Measurements from ENCODE around the gene CYP21A2.

The CYP21A2 gene

GRCh38 chr6:32083812-32084768 is 45.9 kb downstream of the CYP21A2 start:
- DNase-seq = no peak

DNA sequence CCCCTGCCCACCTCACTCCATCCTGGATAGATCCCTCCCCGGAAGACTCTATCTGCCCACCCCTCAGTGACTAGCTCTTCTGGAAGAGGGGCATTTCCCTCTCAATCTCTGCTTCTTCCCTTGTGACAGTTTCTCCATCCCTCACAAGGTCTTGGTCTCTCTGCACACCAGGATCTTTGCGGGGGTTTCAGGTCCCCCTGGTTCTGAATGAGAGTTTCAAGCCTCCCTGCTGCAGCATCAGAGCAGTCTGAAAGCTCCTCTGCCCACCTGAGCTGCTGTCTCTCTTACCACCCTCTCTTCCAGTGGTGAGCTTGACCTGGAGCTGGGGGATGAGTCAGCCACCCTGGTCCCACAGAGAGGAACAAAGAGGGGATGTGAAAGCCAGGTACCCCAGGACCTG is 46.6 kb downstream of the CYP21A2 start:
- no peak for DNase-seq

DNA sequence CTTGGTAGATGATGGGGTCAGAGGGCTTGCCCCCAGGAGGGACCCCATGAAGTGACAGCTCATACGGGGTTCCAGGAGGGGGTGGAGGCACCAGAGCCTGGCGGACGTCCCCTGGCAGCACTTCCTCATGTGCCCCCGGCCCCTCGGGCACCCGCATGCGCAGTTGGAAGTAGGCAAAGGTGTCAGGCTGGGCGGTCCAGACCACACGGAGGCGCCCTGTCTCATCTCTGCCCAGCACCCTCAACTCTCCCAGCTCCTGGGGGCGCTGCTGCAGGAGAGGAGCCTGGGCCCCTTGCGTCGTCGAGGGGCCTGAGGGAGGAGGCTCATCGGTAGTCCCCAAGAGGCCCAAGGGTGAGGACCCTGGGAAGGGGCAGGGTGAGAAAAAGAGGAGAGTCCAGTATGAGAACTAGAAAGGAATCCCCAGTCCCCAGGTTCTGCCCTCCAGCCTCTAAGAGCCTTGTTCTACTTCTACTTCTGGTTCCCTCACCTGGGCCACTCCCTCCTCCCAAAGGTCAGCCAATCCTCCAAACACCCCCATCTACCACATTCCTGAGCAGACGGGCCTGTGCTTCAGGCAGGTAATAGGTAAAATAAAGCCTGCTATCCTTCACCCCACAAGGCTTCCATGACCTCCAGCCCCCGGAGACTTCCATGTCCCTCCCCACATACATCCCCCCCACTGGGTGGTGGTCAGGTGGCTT is 47.7 kb downstream of the CYP21A2 start:
- no peak for DNase-seq

DNA sequence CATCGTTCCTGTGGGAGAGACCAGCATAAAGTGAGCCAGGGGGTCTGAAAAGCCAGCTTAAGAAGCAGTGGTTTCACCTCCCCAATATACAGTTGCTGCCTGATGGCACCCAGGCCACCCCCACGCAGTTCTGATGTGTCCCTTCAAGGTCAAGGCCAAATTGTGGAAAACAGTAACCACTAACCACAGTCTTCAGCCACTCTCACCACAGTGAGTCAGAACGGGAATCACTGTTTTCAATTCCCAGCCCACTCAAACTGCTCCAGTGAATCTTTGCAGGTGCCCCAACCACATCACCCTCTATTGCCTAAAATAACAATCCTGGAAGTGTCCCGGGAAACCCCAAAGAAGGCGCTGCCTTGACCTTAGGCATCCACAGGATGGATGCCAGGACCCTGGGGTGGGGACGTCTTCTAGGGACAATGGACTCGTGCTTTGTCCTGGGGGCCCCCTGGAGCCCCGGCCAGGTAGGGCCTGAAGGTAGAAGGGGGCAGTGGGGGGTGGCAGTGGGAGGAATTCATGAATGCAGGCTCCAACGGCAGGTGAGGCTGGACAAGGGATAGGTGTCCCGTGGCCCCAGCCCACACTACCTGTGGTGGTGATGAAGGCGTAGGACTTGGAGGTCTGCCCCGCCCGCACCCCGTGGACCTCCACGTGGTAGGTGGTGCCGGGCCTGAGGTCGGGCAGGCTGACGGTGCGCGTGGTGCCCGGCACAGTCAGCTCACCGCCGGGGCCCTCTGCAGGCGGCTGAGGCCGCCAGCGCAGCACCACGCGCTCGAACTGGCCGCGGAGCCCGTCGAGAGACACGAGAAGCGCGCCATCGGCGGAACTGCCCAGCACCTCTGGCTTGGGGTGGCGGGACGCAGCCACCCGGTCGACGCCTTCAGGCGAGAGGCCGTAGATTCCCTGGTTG is 48.7 kb downstream of the CYP21A2 start:
- no peak for DNase-seq

DNA sequence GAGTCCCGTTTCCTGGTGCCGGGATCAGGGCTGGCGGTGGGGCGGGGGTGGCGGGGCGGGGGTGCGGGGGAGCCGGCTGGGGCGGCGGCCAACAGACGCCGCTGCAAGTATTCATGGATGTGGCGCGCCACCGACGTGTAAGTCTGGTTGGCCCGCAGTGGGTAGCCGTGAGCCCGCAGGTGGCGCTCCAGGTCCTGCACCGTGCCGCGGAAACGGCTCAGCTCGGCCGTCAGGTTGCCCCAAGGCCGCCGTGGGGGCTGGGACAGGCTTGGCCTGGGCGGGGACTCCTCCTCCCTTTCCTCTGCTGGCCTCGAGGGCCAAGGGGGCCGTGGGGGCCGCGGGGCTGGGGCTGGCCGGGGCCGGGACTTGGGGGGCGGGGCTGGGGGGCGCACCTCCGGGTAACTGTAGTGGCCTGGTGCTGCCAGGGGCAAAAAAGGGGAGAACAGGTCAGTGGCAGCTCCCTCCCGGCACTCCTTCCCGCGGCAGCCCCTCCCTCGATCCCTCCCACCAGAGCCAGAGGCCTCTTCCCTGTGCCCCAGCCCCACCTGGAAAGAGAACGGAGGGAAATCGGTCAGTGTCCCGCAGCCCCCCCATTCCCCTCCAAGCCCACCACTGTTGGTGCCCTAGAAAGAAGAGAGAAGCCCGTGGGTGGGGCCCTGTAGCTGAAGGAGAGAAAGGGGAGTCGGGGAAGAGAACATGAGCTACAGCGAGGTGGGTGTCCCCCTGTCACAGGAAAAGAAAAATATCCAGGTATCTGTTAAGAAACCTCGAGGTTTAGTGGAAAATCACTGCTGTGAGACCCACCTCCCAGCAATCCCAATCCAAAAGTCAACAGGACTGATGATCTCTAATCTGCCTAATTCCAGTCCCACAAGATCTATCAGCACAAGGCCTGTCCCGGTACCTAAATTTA is 49.6 kb downstream of the CYP21A2 start:
- DNase-seq = peak; percentile 64 to 68

DNA sequence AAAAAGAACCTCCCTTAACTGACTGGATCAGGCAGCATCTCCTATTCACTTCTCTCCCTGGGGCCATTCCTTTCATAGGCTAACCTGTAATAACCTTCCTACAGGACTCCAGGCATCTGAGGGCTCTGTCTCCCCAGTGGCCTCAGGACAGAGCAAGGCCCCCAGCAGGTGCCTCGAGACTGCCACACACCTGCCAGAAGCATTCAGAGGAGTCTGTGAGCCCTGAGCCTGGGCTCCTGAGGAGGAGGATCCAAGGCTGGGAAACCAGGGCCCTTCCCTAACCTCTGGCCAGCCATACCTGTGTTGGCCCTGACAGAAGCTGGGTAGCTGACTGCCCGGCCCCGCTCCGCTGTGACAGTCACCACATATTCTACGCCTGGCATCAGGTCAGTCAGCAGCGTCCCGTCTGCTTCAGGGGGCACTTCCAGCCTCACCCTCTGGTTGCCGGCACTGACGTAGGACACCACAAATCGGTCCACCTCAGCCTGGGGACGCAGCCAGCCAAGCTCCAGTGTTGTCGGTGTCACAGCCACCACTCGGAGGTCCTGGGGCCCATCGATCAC is 50.4 kb downstream of the CYP21A2 start:
- DNase-seq = no peak

DNA sequence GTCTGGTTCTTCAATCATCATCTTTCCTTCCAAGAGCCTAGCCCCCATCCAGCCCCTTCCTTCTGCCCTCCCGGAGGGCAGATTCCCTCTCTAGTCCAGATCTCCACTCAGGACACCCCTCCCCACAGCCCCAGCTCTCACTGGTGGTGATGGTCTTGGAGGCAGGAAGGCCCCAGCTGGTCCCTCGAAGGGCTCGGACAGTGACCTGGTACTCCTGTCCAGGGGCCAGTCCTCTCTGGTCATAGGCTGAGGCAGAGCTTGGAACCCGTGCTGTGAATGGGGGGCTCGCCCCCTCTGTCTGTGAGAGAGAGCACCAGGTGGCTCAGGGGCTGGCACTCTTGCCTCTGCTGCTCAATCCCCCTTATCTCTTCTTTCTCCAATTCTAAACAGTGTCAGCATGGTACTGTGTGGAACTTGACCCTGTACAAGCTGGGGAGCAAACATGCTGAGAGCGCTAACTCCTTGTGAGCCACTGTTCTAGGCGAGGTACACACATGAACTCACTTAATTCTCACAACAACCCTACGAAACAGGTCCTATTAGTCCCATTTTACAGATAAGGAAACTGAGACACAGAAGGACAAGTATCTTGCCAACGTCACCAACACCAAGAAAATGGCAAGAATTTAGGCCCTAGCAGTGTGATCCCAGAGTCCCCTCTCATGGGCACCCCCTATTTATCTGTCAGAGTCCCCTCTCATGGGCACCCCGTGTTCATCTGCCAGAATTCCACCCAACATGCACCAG is 51.0 kb downstream of the CYP21A2 start:
- DNase-seq = no peak

Data from stimulated activated CD4-positive, alpha-beta T cell treated with anti-CD3 and anti-CD28 coated beads, Interleukin-4, amount 100 ng/mL, for 4 hours (primary cell).